ENCODE measurements around the gene CD248. TPM values are rescaled to one million over a fixed set of nuclear protein-coding genes. Genes with fewer than 3 reads are reported as not detected.
A peak's percentile ranks its signal among the peaks of the same experiment; 100 is the strongest.
"Not testable (repeated sequence)": the region's sequence is repeated elsewhere in the genome, so short reads cannot be mapped to it uniquely, and the experiment has no call there.

Gene CD248
- total and polyA plus RNA-seq, 12 donors, result 5.3 to 44.4 (median 10.0) TPM

DNA sequence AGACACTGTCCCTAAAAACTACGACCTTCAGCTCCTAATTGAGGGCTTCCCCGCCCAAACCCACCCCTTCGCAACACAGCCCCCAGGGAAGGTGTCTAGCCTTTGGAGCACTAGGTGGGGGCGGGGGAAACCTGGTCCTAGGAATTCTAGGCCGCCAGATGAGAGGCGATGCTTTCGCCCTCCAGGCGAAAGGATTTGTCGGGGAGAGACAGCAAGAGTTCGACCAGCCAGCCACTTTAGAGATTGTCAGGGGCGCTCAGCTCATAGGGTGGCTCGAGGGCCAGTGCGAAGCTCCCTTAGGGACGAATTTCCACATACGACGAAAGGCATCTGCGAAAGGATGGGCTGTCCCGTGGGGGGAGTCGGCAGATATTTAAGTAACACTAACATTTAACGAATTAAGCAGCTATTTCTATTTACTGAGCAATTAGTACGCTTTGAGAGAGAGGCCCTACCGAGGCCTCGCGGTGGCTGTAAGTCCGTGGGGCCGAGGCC is 5.3 kb downstream of the CD248 start:
- peak overlapping the region; percentile 31 to 94 (median 85) for H3K27ac ChIP-seq
- DNase-seq (no peak), ATAC-seq (no peak)
- intact Hi-C loops (cut with DNase I), result loop anchor here in 8 of 10 donors (1.0 to 10.0 kb wide), 5 partner anchors 17 to 77 kb away; partner anchors contain the start of genes B4GAT1 (in 2 of the 8) and BRMS1 (in 2 of the 8)
- WGBS, 2 donors, result 24% methylated on average over 26 of the region's 26 CpGs
- H3K4me1 ChIP-seq, result peaks cover under 1 to 34% (median 18%) of the 10 kb centered on the region in 9 donors
- no peaks in the 10 kb centered on the region for H3K36me3 ChIP-seq
- TF ChIP-seq CTCF (IDR thresholded peaks at IDR 0.05), result peak in 3 of 9 donors; percentile 85 to 91 (median 90)
- H3K4me3 ChIP-seq, result peak overlapping the region in 9 of 10 donors; percentile 28 to 76 (median 60)
- no peaks in the 10 kb centered on the region for H3K9me3 ChIP-seq
- H3K27me3 ChIP-seq, result peaks cover 0 to 2% (median 0%) of the 10 kb centered on the region in 7 donors

GRCh38 chr11:66310803-66311440 is 5.9 kb downstream of the CD248 start:
- not testable (repeated sequence) for H3K27me3 ChIP-seq, H3K4me3 ChIP-seq, DNase-seq, H3K9me3 ChIP-seq, H3K36me3 ChIP-seq, ATAC-seq
- Histone ChIP-seq H3K27ac (peak overlapping the region in 3 of 10 donors; percentile 90 to 94 (median 93)), H3K4me1 (peaks cover 0 to 28% (median 14%) of the 10 kb centered on the region in 9 donors)
- WGBS, 2 donors, result 77 to 79% methylated on average over 18 of the region's 18 CpGs
- intact Hi-C loops (cut with DNase I), result loop anchor here in 8 of 10 donors (1.0 to 10.0 kb wide), 5 partner anchors 17 to 78 kb away; partner anchors contain the start of genes B4GAT1 (in 2 of the 8) and BRMS1 (in 2 of the 8)

DNA sequence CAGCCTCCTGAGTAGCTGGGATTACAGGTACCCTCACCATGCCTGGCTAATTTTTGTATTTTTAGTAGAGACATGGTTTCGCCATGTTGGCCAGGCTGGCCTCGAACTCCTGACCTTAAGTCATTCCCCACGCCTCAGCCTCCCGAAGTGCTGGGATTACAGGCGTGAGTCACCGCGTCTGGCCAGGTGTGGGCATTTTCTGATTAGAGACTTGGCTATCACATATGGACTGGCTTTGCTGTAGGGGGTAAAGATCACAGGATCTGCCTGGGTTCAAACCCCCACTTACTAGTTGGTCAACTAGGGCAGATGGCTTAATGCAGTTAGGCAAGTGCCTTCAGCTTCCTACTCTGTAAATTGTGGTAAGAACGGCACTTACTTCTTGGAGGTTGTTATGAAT is 6.5 kb downstream of the CD248 start:
- no peak for TF ChIP-seq CTCF (IDR thresholded peaks at IDR 0.05)
- Histone ChIP-seq H3K4me3 (no peak overlapping the region), H3K27ac (no peak overlapping the region), H3K4me1 (peaks cover 0 to 23% (median 14%) of the 10 kb centered on the region in 9 donors), H3K36me3 (no peaks in the 10 kb centered on the region), H3K27me3 (no peaks in the 10 kb centered on the region), H3K9me3 (no peaks in the 10 kb centered on the region)
- no peak for ATAC-seq
- WGBS, 2 donors, result 77 to 82% methylated on average over 8 of the region's 8 CpGs
- DNase-seq, result no peak
- intact Hi-C loops (cut with DNase I), result loop anchor here in 8 of 10 donors (2.0 to 10.0 kb wide), 4 partner anchors 37 to 78 kb away; partner anchors contain the start of genes B4GAT1 (in 2 of the 8) and BRMS1 (in 2 of the 8)

GRCh38 chr11:66309475-66309874 is 7.4 kb downstream of the CD248 start:
- intact Hi-C loops (cut with DNase I), result loop anchor here in 3 of 10 donors (2.0 to 10.0 kb wide), 3 partner anchors 23 to 75 kb away; no protein-coding TSS in a partner anchor
- H3K27me3 ChIP-seq, result no peaks in the 10 kb centered on the region
- 42 to 49% methylated on average over 3 of the region's 3 CpGs for WGBS, 2 donors
- DNase-seq (no peak), ATAC-seq (no peak)
- H3K27ac ChIP-seq, result no peak overlapping the region
- H3K9me3 ChIP-seq, result no peaks in the 10 kb centered on the region
- H3K4me1 ChIP-seq, result peaks cover 0 to 22% (median 14%) of the 10 kb centered on the region in 9 donors
- H3K4me3 ChIP-seq, result no peak overlapping the region
- no peak for TF ChIP-seq CTCF (IDR thresholded peaks at IDR 0.05)
- no peaks in the 10 kb centered on the region for H3K36me3 ChIP-seq
